ENCODE measurements around the gene ABCC10. TPM values are rescaled to one million over a fixed set of nuclear protein-coding genes. Genes with fewer than 3 reads are reported as not detected.
A peak's percentile ranks its signal among the peaks of the same experiment; 100 is the strongest.

The ABCC10 gene
- total RNA-seq, 1 donor from 2014 or later: 74.6 TPM

DNA sequence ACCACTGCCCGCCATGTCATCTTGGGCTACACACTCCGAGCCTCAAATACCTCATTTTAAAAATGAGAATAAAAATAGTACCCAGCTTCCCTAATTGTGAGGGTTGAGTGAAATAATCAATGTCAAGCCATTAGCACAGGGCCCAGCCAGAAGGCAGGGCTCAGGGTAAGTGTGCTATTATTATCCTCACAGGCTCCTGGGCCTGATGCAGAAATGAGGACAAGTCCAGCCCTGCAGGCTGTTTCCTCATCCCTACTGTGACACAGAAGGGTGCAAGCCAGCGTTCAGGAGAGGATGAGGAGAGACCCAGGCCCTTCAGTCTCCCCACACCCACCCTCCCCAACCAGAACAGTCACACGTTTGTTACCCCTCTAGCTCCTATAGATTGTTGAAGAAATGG is 24.0 kb downstream of the ABCC10 start:
- no peak overlapping the region for H3K4me3 Mint-ChIP-seq
- DNase-seq: no peak
- peaks cover 65% of the 10 kb centered on the region for H3K36me3 Mint-ChIP-seq (ENCODE audit: low read depth)
- peaks cover 12% of the 10 kb centered on the region for H3K4me1 Mint-ChIP-seq
- CTCF ChIA-PET: no interaction called here
- no peak overlapping the region for H3K27ac Mint-ChIP-seq
- no peaks in the 10 kb centered on the region for H3K9me3 Mint-ChIP-seq
- intact Hi-C loops (cut with micrococcal nuclease): loop anchor here (10.0 kb wide), 1 partner anchor 87 kb away; the partner anchor contains the start of gene ZNF318
- TF ChIP-seq, protein P1, sequence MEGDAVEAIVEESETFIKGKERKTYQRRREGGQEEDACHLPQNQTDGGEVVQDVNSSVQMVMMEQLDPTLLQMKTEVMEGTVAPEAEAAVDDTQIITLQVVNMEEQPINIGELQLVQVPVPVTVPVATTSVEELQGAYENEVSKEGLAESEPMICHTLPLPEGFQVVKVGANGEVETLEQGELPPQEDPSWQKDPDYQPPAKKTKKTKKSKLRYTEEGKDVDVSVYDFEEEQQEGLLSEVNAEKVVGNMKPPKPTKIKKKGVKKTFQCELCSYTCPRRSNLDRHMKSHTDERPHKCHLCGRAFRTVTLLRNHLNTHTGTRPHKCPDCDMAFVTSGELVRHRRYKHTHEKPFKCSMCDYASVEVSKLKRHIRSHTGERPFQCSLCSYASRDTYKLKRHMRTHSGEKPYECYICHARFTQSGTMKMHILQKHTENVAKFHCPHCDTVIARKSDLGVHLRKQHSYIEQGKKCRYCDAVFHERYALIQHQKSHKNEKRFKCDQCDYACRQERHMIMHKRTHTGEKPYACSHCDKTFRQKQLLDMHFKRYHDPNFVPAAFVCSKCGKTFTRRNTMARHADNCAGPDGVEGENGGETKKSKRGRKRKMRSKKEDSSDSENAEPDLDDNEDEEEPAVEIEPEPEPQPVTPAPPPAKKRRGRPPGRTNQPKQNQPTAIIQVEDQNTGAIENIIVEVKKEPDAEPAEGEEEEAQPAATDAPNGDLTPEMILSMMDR (IDR thresholded peaks at IDR 0.05): no peak
- H3K27me3 Mint-ChIP-seq: no peaks in the 10 kb centered on the region
- POLR2A ChIA-PET: no interaction called here
- ATAC-seq (ENCODE audit: low read depth): no peak

DNA sequence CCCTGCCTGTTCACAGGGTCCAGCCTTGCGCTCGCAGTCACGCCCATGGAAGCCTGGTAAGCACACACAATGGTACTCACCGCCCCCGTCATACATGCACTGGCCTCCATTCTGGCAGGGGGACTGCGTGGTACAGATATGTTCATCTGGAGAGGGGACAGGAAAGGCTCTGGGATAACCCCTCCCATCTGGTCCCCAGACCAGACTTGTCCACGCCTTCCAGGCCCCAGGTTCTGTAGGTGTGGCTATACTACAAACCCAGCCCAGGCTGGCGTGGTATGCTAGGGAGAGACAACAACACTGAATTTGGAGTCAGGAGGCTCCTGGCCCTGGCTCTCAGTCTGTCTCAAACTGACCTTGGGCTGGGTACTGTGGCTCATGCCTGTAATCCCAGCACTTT is 24.6 kb downstream of the ABCC10 start:
- no peak for DNase-seq
- H3K4me1 Mint-ChIP-seq: peaks cover 15% of the 10 kb centered on the region
- intact Hi-C loops (cut with micrococcal nuclease): loop anchor here (10.0 kb wide), 1 partner anchor 87 kb away; the partner anchor contains the start of gene ZNF318
- no peaks in the 10 kb centered on the region for H3K9me3 Mint-ChIP-seq
- ChIA-PET CTCF (interaction anchor here (4.2 kb wide), 1 partner anchor 55 kb away, joined by 33 read pairs; no protein-coding TSS in a partner anchor), POLR2A (no interaction called here)
- H3K27ac Mint-ChIP-seq: no peak overlapping the region
- TF ChIP-seq, protein P1 (IDR thresholded peaks at IDR 0.05): no peak
- no peaks in the 10 kb centered on the region for H3K27me3 Mint-ChIP-seq
- no peak overlapping the region for H3K4me3 Mint-ChIP-seq
- H3K36me3 Mint-ChIP-seq (ENCODE audit: low read depth): peaks cover 61% of the 10 kb centered on the region
- ATAC-seq (ENCODE audit: low read depth): no peak

DNA sequence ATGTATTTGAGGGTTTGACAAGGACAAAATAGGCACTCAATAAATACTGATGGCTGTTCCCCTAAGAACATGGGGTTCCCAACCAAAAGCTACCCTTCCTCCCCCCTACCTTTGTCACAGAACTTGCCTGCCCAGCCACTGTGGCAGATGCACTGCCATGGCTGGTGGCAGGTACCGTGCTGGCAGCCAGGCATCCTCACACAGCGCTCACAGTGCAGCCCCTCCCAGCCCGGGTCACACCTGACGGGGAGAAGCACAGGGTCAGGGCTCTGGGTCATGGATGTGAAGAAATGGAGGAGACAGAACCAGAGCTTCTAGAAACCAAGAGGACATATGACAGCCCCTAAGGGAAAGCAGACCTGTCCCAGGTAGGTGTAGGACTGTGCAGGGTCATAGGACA is 25.6 kb downstream of the ABCC10 start:
- ATAC-seq (ENCODE audit: low read depth) (no peak), DNase-seq (no peak)
- no peaks in the 10 kb centered on the region for H3K9me3 Mint-ChIP-seq
- no peaks in the 10 kb centered on the region for H3K27me3 Mint-ChIP-seq
- H3K4me1 Mint-ChIP-seq: peaks cover 16% of the 10 kb centered on the region
- peaks cover 51% of the 10 kb centered on the region for H3K36me3 Mint-ChIP-seq (ENCODE audit: low read depth)
- TF ChIP-seq, protein P1 (IDR thresholded peaks at IDR 0.05): no peak
- POLR2A ChIA-PET: no interaction called here
- H3K27ac Mint-ChIP-seq: no peak overlapping the region
- no peak overlapping the region for H3K4me3 Mint-ChIP-seq
- CTCF ChIA-PET: interaction anchor here (4.2 kb wide), 1 partner anchor 54 kb away, joined by 33 read pairs; no protein-coding TSS in a partner anchor
- intact Hi-C loops (cut with micrococcal nuclease): loop anchor here (10.0 kb wide), 1 partner anchor 88 kb away; the partner anchor contains the start of gene ZNF318

DNA sequence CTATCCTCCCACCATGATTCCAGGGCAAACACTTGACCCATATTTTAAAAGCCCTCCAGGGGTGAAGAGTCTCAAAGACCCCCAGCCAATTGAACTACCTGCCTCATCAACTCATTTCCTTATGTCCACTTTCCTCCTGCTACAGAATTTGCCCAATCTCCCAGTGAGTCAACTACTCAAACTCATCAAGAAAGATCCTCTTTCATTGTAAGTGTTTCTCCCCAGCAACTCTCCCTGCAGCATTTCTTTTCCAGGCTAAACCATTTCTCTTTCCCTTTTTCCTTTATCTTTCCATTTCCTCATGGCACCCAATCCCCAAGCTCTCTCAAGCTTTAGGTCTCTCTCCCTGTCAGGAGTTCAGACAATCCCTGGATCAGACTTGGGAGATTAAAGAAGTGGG is 26.5 kb downstream of the ABCC10 start:
- ATAC-seq (ENCODE audit: low read depth): no peak
- CTCF ChIA-PET: interaction anchor here (0.9 to 4.2 kb wide), 2 partner anchors 43 to 53 kb away, joined by 7 to 33 read pairs; no protein-coding TSS in a partner anchor
- Mint-ChIP-seq H3K4me1 (peaks cover 16% of the 10 kb centered on the region), H3K27ac (no peak overlapping the region), H3K4me3 (peak overlapping the region; percentile 85), H3K36me3 (ENCODE audit: low read depth) (peaks cover 42% of the 10 kb centered on the region), H3K9me3 (no peaks in the 10 kb centered on the region), H3K27me3 (no peaks in the 10 kb centered on the region)
- no peak for DNase-seq
- TF ChIP-seq, protein P1 (IDR thresholded peaks at IDR 0.05): no peak
- POLR2A ChIA-PET: no interaction called here
- intact Hi-C loops (cut with micrococcal nuclease): loop anchor here (2.0 to 10.0 kb wide), 3 partner anchors 27 to 191 kb away; partner anchors contain the start of genes ABCC10 and ZNF318

DNA sequence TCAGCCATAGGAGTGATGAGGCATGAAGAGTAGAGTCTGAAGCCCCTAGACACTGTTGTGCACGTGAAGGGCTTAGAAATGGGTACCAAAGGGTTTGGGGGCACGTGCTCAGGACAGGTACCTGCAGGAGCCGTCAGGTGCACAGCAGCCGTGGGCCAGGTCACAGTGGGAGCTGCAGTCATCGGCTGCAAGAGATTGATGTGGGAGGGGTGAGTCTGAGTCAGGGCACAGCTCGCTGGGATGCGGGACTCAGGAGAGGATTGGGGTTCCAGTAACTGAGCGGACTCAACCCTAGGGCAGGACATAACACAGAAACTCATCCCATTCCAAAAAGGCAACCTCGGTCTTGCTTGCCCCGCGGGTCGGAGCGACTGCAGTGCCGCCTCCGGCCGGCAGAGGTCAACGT is 27.0 kb downstream of the ABCC10 start:
- ATAC-seq (ENCODE audit: low read depth): peak; percentile 72
- intact Hi-C loops (cut with micrococcal nuclease): loop anchor here (2.0 to 10.0 kb wide), 3 partner anchors 27 to 191 kb away; partner anchors contain the start of genes ABCC10 and ZNF318
- Mint-ChIP-seq H3K27me3 (no peaks in the 10 kb centered on the region), H3K9me3 (no peaks in the 10 kb centered on the region), H3K27ac (no peak overlapping the region), H3K36me3 (ENCODE audit: low read depth) (peaks cover 37% of the 10 kb centered on the region), H3K4me1 (peaks cover 16% of the 10 kb centered on the region), H3K4me3 (peak overlapping the region; percentile 85)
- ChIA-PET POLR2A (no interaction called here), CTCF (interaction anchor here (0.9 to 4.2 kb wide), 2 partner anchors 42 to 52 kb away, joined by 7 to 33 read pairs; no protein-coding TSS in a partner anchor)
- TF ChIP-seq, protein P1 (IDR thresholded peaks at IDR 0.05): no peak
- no peak for DNase-seq
